Measurements from ENCODE around the gene SCEL.

SCEL gene

GRCh38 chr13:77494226-77494625 is 41.3 kb upstream of the SCEL start:
- Histone ChIP-seq H2AFZ (ENCODE audit: low read length) (no peak overlapping the region), H3K4me2 (ENCODE audit: low read depth, low read length) (no peak overlapping the region), H3K9ac (ENCODE audit: low read length) (no peak overlapping the region), H3K4me3 (ENCODE audit: low read length) (no peak overlapping the region), H3K9me2 (replicated peaks; ENCODE audit: insufficient read depth, low read length) (no peaks in the 10 kb centered on the region), H3K9me3 (replicated peaks; ENCODE audit: insufficient read depth, low read length) (no peaks in the 10 kb centered on the region), H3K79me2 (ENCODE audit: low read length) (no peaks in the 10 kb centered on the region), H3F3A (ENCODE audit: insufficient read depth, low read length) (no peaks in the 10 kb centered on the region), H3K27me3 (replicated peaks; ENCODE audit: insufficient read depth, low read length) (no peaks in the 10 kb centered on the region), H3K27ac (ENCODE audit: low read length) (no peak overlapping the region), H3K36me3 (replicated peaks; ENCODE audit: insufficient read depth, low read length) (no peaks in the 10 kb centered on the region), H4K20me1 (ENCODE audit: insufficient read depth, low read length) (no peaks in the 10 kb centered on the region), H3K4me1 (ENCODE audit: low read length) (no peaks in the 10 kb centered on the region)
- no peak for DNase-seq
- TF ChIP-seq CTCF (IDR thresholded peaks at IDR 0.05; ENCODE audit: low read length) (no peak), EZH2 (optimal IDR thresholded peaks at IDR 0.05; ENCODE audit: low read depth, low read length) (no peak), EZH2phosphoT487 (IDR thresholded peaks at IDR 0.05; ENCODE audit: low read length) (no peak)

GRCh38 chr13:77497350-77497749 is 38.2 kb upstream of the SCEL start:
- no peak for DNase-seq
- no peaks in the 10 kb centered on the region for H3K79me2 ChIP-seq (ENCODE audit: low read length)
- H3K9me3 ChIP-seq (replicated peaks; ENCODE audit: insufficient read depth, low read length): no peaks in the 10 kb centered on the region
- H3K9me2 ChIP-seq (replicated peaks; ENCODE audit: insufficient read depth, low read length): no peaks in the 10 kb centered on the region
- H3K4me1 ChIP-seq (ENCODE audit: low read length): no peaks in the 10 kb centered on the region
- H2AFZ ChIP-seq (ENCODE audit: low read length): no peak overlapping the region
- no peak overlapping the region for H3K4me2 ChIP-seq (ENCODE audit: low read depth, low read length)
- H3K9ac ChIP-seq (ENCODE audit: low read length): no peak overlapping the region
- no peak overlapping the region for H3K27ac ChIP-seq (ENCODE audit: low read length)
- H3K4me3 ChIP-seq (ENCODE audit: low read length): no peak overlapping the region
- no peaks in the 10 kb centered on the region for H3K27me3 ChIP-seq (replicated peaks; ENCODE audit: insufficient read depth, low read length)
- H3F3A ChIP-seq (ENCODE audit: insufficient read depth, low read length): no peaks in the 10 kb centered on the region
- no peaks in the 10 kb centered on the region for H4K20me1 ChIP-seq (ENCODE audit: insufficient read depth, low read length)
- TF ChIP-seq EZH2 (optimal IDR thresholded peaks at IDR 0.05; ENCODE audit: low read depth, low read length) (no peak), EZH2phosphoT487 (IDR thresholded peaks at IDR 0.05; ENCODE audit: low read length) (no peak), CTCF (IDR thresholded peaks at IDR 0.05; ENCODE audit: low read length) (no peak)
- no peaks in the 10 kb centered on the region for H3K36me3 ChIP-seq (replicated peaks; ENCODE audit: insufficient read depth, low read length)

- H3K79me2 ChIP-seq (ENCODE audit: low read length): no peaks in the 10 kb centered on the region
- TF ChIP-seq EZH2 (optimal IDR thresholded peaks at IDR 0.05; ENCODE audit: low read depth, low read length) (no peak), EZH2phosphoT487 (IDR thresholded peaks at IDR 0.05; ENCODE audit: low read length) (no peak), CTCF (IDR thresholded peaks at IDR 0.05; ENCODE audit: low read length) (no peak)
These were observed 37.7 kb upstream of the SCEL start for GRCh38 chr13:77497835-77498234.

More at GRCh38 chr13:77497835-77498234, 37.7 kb upstream of the SCEL start:
- no peak overlapping the region for H3K9ac ChIP-seq (ENCODE audit: low read length)
- H3F3A ChIP-seq (ENCODE audit: insufficient read depth, low read length): no peaks in the 10 kb centered on the region
- H2AFZ ChIP-seq (ENCODE audit: low read length): no peak overlapping the region
- H3K4me1 ChIP-seq (ENCODE audit: low read length): no peaks in the 10 kb centered on the region
- H3K4me3 ChIP-seq (ENCODE audit: low read length): no peak overlapping the region
- no peak overlapping the region for H3K27ac ChIP-seq (ENCODE audit: low read length)
- no peaks in the 10 kb centered on the region for H3K27me3 ChIP-seq (replicated peaks; ENCODE audit: insufficient read depth, low read length)
- no peaks in the 10 kb centered on the region for H3K9me2 ChIP-seq (replicated peaks; ENCODE audit: insufficient read depth, low read length)
- no peak for DNase-seq
- no peak overlapping the region for H3K4me2 ChIP-seq (ENCODE audit: low read depth, low read length)
- H3K9me3 ChIP-seq (replicated peaks; ENCODE audit: insufficient read depth, low read length): no peaks in the 10 kb centered on the region
- H4K20me1 ChIP-seq (ENCODE audit: insufficient read depth, low read length): no peaks in the 10 kb centered on the region
- H3K36me3 ChIP-seq (replicated peaks; ENCODE audit: insufficient read depth, low read length): no peaks in the 10 kb centered on the region

Measured in MM.1S (cell line).